ENCODE measurements around the gene CELF2. TPM values are rescaled to one million over a fixed set of nuclear protein-coding genes. Genes with fewer than 3 reads are reported as not detected.
"Not testable (repeated sequence)": the region's sequence is repeated elsewhere in the genome, so short reads cannot be mapped to it uniquely, and the experiment has no call there.

CELF2 gene
- total RNA-seq, 1 donor from 2014 or later = 14.4 TPM

DNA sequence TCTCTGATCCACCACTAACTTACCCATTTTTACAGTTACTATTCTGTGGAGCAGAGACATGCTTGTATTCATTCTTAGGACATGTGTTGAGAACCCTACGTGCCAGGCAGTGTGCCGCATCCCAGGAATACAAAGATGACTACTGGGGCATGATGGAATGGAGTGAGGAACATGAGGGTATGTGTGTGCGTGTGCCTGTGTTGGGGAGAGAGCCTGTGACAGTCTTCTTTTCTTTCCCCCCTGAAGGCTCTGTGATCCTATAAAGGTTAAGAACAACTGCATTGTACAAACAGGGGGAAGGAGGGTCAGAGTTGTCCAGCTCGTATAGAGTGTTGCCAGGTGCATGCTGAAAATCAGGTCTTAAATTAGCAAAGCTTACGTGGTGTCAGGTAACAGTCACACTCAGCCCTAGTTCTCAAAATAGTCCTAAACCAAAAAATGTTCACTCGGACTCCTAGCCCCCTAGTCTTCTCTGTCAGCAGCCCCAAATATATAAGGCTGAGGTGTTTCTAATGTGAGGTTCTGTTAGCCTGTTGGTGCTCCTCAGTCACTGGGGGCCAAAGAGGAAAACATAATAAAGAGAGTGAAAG, 161.9 kb downstream of the CELF2 start:
- H3K27ac Mint-ChIP-seq = no peak overlapping the region
- H3K36me3 Mint-ChIP-seq = peaks cover 5% of the 10 kb centered on the region
- no peaks in the 10 kb centered on the region for H3K9me3 Mint-ChIP-seq
- DNase-seq (ENCODE audit: extremely low spot score, unreplicated experiment) = no peak
- peaks cover 28% of the 10 kb centered on the region for H3K27me3 Mint-ChIP-seq
- peaks cover 5% of the 10 kb centered on the region for H3K4me1 Mint-ChIP-seq (ENCODE audit: unreplicated experiment)
- H3K4me3 Mint-ChIP-seq = no peak overlapping the region
- TF ChIP-seq, protein P1, sequence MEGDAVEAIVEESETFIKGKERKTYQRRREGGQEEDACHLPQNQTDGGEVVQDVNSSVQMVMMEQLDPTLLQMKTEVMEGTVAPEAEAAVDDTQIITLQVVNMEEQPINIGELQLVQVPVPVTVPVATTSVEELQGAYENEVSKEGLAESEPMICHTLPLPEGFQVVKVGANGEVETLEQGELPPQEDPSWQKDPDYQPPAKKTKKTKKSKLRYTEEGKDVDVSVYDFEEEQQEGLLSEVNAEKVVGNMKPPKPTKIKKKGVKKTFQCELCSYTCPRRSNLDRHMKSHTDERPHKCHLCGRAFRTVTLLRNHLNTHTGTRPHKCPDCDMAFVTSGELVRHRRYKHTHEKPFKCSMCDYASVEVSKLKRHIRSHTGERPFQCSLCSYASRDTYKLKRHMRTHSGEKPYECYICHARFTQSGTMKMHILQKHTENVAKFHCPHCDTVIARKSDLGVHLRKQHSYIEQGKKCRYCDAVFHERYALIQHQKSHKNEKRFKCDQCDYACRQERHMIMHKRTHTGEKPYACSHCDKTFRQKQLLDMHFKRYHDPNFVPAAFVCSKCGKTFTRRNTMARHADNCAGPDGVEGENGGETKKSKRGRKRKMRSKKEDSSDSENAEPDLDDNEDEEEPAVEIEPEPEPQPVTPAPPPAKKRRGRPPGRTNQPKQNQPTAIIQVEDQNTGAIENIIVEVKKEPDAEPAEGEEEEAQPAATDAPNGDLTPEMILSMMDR (conservative IDR thresholded peaks at IDR 0.05) = no peak

DNA sequence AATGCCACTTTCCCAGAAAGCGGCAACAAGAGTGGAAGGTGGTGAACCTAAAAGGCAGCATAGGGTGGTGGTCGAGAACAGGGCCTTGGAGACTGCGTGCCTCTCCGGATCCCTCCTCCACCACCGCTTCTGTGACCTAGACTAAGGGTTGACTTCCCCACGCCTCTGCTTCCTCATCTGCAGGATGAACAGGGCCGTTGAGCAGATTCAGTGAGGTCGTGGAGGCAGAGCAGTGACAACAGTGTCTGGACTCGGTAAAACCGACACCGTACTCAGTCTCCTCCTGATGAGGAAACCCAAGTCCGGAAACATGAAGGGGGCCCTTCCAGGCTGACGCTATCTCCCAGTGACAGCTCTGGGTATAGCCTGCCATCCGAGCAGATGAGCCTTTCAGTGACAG, 162.6 kb downstream of the CELF2 start:
- TF ChIP-seq, protein P1 (conservative IDR thresholded peaks at IDR 0.05) = no peak
- H3K4me1 Mint-ChIP-seq (ENCODE audit: unreplicated experiment) = peaks cover 5% of the 10 kb centered on the region
- no peaks in the 10 kb centered on the region for H3K9me3 Mint-ChIP-seq
- H3K36me3 Mint-ChIP-seq = peaks cover 5% of the 10 kb centered on the region
- H3K27me3 Mint-ChIP-seq = peaks cover 24% of the 10 kb centered on the region
- no peak overlapping the region for H3K27ac Mint-ChIP-seq
- DNase-seq (ENCODE audit: extremely low spot score, unreplicated experiment) = no peak
- H3K4me3 Mint-ChIP-seq = no peak overlapping the region

DNA sequence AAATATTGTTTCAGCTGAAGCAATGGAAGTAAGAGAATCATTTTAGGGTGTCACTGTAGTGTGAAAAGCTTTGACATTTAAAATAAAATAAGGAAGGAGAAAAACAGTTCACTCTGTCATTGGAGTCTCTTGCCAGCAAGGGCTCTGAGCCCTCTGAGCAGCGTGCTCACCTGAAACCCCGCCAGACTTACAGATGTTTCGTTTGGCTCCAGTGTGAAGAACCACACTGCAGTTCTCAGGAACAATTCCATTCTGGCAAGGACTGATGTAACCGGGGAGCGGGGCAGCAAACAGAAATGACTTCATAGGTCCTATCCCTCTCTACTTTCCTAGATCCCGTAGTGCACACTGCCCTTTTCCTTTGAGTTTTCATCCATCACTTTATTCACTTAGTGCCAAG, 164.3 kb downstream of the CELF2 start:
- Mint-ChIP-seq H3K36me3 (peaks cover 5% of the 10 kb centered on the region), H3K27ac (no peak overlapping the region), H3K27me3 (peaks cover 16% of the 10 kb centered on the region), H3K4me3 (no peak overlapping the region), H3K4me1 (ENCODE audit: unreplicated experiment) (peaks cover 5% of the 10 kb centered on the region), H3K9me3 (no peaks in the 10 kb centered on the region)
- DNase-seq (ENCODE audit: extremely low spot score, unreplicated experiment) = no peak
- TF ChIP-seq, protein P1 (conservative IDR thresholded peaks at IDR 0.05) = no peak

DNA sequence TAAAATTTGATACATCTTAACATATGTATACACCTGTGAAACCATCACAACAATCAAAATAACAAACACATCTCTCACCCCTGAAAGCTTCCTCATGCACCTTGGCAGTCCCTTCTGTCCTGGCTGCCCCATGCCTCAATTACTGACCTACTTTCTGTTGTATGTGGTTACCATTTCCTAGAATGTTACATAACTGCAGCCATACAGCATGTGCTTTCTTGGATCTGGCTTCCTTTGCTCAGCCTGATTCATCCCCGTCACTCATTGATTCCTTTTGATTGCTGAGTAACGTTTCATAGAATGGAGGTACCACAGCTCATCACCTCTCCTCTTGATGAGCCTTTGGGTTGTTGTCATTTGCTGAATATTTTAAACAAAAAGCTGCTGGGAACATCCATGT, 165.3 kb downstream of the CELF2 start:
- H3K4me1 Mint-ChIP-seq (ENCODE audit: unreplicated experiment) = peaks cover 5% of the 10 kb centered on the region
- no peaks in the 10 kb centered on the region for H3K9me3 Mint-ChIP-seq
- H3K27ac Mint-ChIP-seq = no peak overlapping the region
- TF ChIP-seq, protein P1 (conservative IDR thresholded peaks at IDR 0.05) = no peak
- no peak for DNase-seq (ENCODE audit: extremely low spot score, unreplicated experiment)
- H3K36me3 Mint-ChIP-seq = peaks cover 5% of the 10 kb centered on the region
- H3K27me3 Mint-ChIP-seq = peaks cover 16% of the 10 kb centered on the region
- H3K4me3 Mint-ChIP-seq = no peak overlapping the region

DNA sequence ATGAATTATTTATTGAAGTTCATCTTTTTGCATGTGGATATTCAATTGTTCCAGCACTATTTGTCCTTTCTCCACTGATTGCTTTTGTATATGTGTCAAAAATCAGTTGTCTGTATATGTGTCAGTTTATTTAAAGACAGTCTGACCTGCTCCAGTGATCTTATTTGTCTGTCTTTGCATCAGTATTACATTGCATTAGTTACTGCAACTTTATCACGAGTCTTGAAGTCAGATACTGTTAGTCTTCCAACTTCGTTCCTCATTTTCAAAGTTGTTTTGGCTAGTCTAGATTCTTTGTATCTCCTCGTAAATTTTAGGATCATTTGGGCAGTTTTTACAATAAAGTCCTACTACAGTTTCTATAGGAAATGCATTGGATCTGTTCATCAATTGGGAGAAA, 166.4 kb downstream of the CELF2 start:
- DNase-seq (ENCODE audit: extremely low spot score, unreplicated experiment) = no peak
- peaks cover 10% of the 10 kb centered on the region for H3K27me3 Mint-ChIP-seq
- no peaks in the 10 kb centered on the region for H3K4me1 Mint-ChIP-seq (ENCODE audit: unreplicated experiment)
- H3K36me3 Mint-ChIP-seq = no peaks in the 10 kb centered on the region
- TF ChIP-seq, protein P1 (conservative IDR thresholded peaks at IDR 0.05) = no peak
- no peak overlapping the region for H3K4me3 Mint-ChIP-seq
- H3K27ac Mint-ChIP-seq = no peak overlapping the region
- no peaks in the 10 kb centered on the region for H3K9me3 Mint-ChIP-seq

DNA sequence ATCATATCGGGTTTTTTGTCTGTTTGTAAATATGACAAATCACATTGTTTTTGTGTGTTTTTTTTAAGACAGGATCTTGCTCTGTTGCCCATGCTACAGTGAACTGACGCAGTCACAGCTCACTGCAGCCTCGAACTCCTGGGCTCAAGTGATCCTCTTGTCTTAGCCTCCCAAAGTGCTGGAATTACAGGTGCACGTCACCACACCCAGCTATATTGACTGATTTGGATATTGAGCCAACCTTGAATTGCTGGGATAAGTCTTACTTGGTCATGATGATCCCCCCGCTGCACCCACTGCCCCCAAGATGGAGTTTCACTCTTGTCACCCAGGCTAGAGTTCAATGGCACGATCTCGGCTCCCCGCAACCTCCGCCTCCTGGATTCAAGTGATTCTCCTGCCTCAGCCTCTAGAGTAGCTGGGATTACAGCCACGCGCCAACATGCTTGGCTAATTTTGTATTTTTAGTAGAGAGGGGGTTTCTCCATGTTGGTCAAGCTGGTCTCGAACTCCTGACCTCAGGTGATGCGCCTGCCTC, 167.5 kb downstream of the CELF2 start:
- H3K36me3 Mint-ChIP-seq, H3K27ac Mint-ChIP-seq: not testable (repeated sequence)

More for the DNA sequence above, 167.5 kb downstream of the CELF2 start:
- H3K4me3 Mint-ChIP-seq; DNase-seq (ENCODE audit: extremely low spot score, unreplicated experiment); H3K27me3 Mint-ChIP-seq; H3K9me3 Mint-ChIP-seq; H3K4me1 Mint-ChIP-seq (ENCODE audit: unreplicated experiment): not testable (repeated sequence)

All from type B pancreatic cell (in vitro differentiated cells).